ENCODE measurements around the gene CNTN5. TPM values are rescaled to one million over a fixed set of nuclear protein-coding genes. Genes with fewer than 3 reads are reported as not detected.

The CNTN5 gene
- total RNA-seq, 1 donor from 2014 or later: 0.36 TPM

- H3K27me3 ChIP-seq (ENCODE audit: low read depth): no peaks in the 10 kb centered on the region
- no peaks in the 10 kb centered on the region for H3K9me3 ChIP-seq (replicated peaks)
- no peak overlapping the region for H3K4me3 ChIP-seq
- TF ChIP-seq CTCF (IDR thresholded peaks at IDR 0.05; ENCODE audit: borderline replicate concordance): no peak
- intact Hi-C loops (cut with micrococcal nuclease): no loop called here
- H3K4me1 ChIP-seq: peaks cover 13% of the 10 kb centered on the region
- DNase-seq: no peak
- H3K27ac ChIP-seq (replicated peaks): no peak overlapping the region
- no peaks in the 10 kb centered on the region for H3K36me3 ChIP-seq
These were observed 609.9 kb downstream of the CNTN5 start for GRCh38 chr11:99630629-99631028.

- H3K4me1 ChIP-seq: peaks cover 13% of the 10 kb centered on the region
- intact Hi-C loops (cut with micrococcal nuclease): no loop called here
- no peaks in the 10 kb centered on the region for H3K36me3 ChIP-seq
- no peaks in the 10 kb centered on the region for H3K9me3 ChIP-seq (replicated peaks)
- TF ChIP-seq CTCF (IDR thresholded peaks at IDR 0.05; ENCODE audit: borderline replicate concordance): no peak
- H3K4me3 ChIP-seq: no peak overlapping the region
- DNase-seq: no peak
- no peak overlapping the region for H3K27ac ChIP-seq (replicated peaks)
- no peaks in the 10 kb centered on the region for H3K27me3 ChIP-seq (ENCODE audit: low read depth)
These were observed 610.9 kb downstream of the CNTN5 start for GRCh38 chr11:99631618-99632017.

- H3K36me3 ChIP-seq: no peaks in the 10 kb centered on the region
- intact Hi-C loops (cut with micrococcal nuclease): no loop called here
- no peaks in the 10 kb centered on the region for H3K27me3 ChIP-seq (ENCODE audit: low read depth)
- DNase-seq: no peak
- no peaks in the 10 kb centered on the region for H3K9me3 ChIP-seq (replicated peaks)
- H3K27ac ChIP-seq (replicated peaks): no peak overlapping the region
- H3K4me3 ChIP-seq: no peak overlapping the region
- peaks cover 9% of the 10 kb centered on the region for H3K4me1 ChIP-seq
- TF ChIP-seq CTCF (IDR thresholded peaks at IDR 0.05; ENCODE audit: borderline replicate concordance): no peak
These were observed 612.2 kb downstream of the CNTN5 start for GRCh38 chr11:99632969-99633368.

- TF ChIP-seq CTCF (IDR thresholded peaks at IDR 0.05; ENCODE audit: borderline replicate concordance): no peak
- no peak for DNase-seq
- Histone ChIP-seq H3K27me3 (ENCODE audit: low read depth) (no peaks in the 10 kb centered on the region), H3K27ac (replicated peaks) (no peak overlapping the region), H3K4me1 (peaks cover 9% of the 10 kb centered on the region), H3K4me3 (no peak overlapping the region), H3K36me3 (no peaks in the 10 kb centered on the region), H3K9me3 (replicated peaks) (no peaks in the 10 kb centered on the region)
- intact Hi-C loops (cut with micrococcal nuclease): no loop called here
These were observed 613.8 kb downstream of the CNTN5 start for GRCh38 chr11:99634581-99634980.

GRCh38 chr11:99638073-99638553 is 617.4 kb downstream of the CNTN5 start:
- Histone ChIP-seq H3K9me3 (replicated peaks) (no peaks in the 10 kb centered on the region), H3K27me3 (ENCODE audit: low read depth) (no peaks in the 10 kb centered on the region), H3K4me3 (no peak overlapping the region), H3K4me1 (peaks cover 4% of the 10 kb centered on the region), H3K27ac (replicated peaks) (no peak overlapping the region), H3K36me3 (no peaks in the 10 kb centered on the region)
- no peak for TF ChIP-seq CTCF (IDR thresholded peaks at IDR 0.05; ENCODE audit: borderline replicate concordance)
- no peak for DNase-seq
- intact Hi-C loops (cut with micrococcal nuclease): no loop called here

GRCh38 chr11:99640671-99641070 is 619.9 kb downstream of the CNTN5 start:
- no peaks in the 10 kb centered on the region for H3K27me3 ChIP-seq (ENCODE audit: low read depth)
- intact Hi-C loops (cut with micrococcal nuclease): no loop called here
- H3K4me3 ChIP-seq: no peak overlapping the region
- no peaks in the 10 kb centered on the region for H3K4me1 ChIP-seq
- TF ChIP-seq CTCF (IDR thresholded peaks at IDR 0.05; ENCODE audit: borderline replicate concordance): no peak
- no peak for DNase-seq
- H3K9me3 ChIP-seq (replicated peaks): no peaks in the 10 kb centered on the region
- H3K36me3 ChIP-seq: no peaks in the 10 kb centered on the region
- no peak overlapping the region for H3K27ac ChIP-seq (replicated peaks)
